Stimulated activated CD4-positive, alpha-beta T cell treated with anti-CD3 and anti-CD28 coated beads, Interleukin-1b, Interleukin-23, amount 100 ng/mL, for 1 hour (primary cell): ENCODE data around the gene MYO1B.

Source experiments
- DNase-seq, 2 donors: peaks; one replicate each; pipeline ENCODE4 v3.0.0-alpha.2; 2020; ENCODE audit warnings: low read depth in 2 of 2

MYO1B gene

GRCh38 chr2:191362841-191363240, 117.6 kb downstream of the MYO1B start:
- no peak for DNase-seq

- DNase-seq: no peak
Measured at GRCh38 chr2:191363267-191363666, 118.1 kb downstream of the MYO1B start.

GRCh38 chr2:191365089-191365488, 119.9 kb downstream of the MYO1B start:
- no peak for DNase-seq

GRCh38 chr2:191366199-191366598, 121.0 kb downstream of the MYO1B start:
- no peak for DNase-seq

GRCh38 chr2:191369034-191369433, 123.8 kb downstream of the MYO1B start:
- no peak for DNase-seq

GRCh38 chr2:191374366-191374765, 129.2 kb downstream of the MYO1B start:
- DNase-seq: no peak

GRCh38 chr2:191374939-191375338, 129.7 kb downstream of the MYO1B start:
- DNase-seq: no peak

GRCh38 chr2:191376981-191377629, 131.9 kb downstream of the MYO1B start:
- DNase-seq: no peak

- DNase-seq: no peak
Measured at GRCh38 chr2:191379375-191379774, 134.2 kb downstream of the MYO1B start.

- DNase-seq: no peak
Measured at GRCh38 chr2:191382801-191383200, 137.6 kb downstream of the MYO1B start.

GRCh38 chr2:191383486-191383885, 138.3 kb downstream of the MYO1B start:
- DNase-seq: no peak

- no peak for DNase-seq
Measured at GRCh38 chr2:191384829-191385228, 139.6 kb downstream of the MYO1B start.

GRCh38 chr2:191385416-191386160, 140.4 kb downstream of the MYO1B start:
- DNase-seq: no peak

- DNase-seq: no peak
Measured at GRCh38 chr2:191386938-191387536, 141.8 kb downstream of the MYO1B start.

- no peak for DNase-seq
Measured at GRCh38 chr2:191389288-191389687, 144.1 kb downstream of the MYO1B start.

GRCh38 chr2:191391171-191391570, 146.0 kb downstream of the MYO1B start:
- no peak for DNase-seq

GRCh38 chr2:191394043-191394442, 148.8 kb downstream of the MYO1B start:
- DNase-seq: no peak

- DNase-seq: no peak
Measured at GRCh38 chr2:191396794-191397193, 151.6 kb downstream of the MYO1B start.

- DNase-seq: no peak
Measured at GRCh38 chr2:191399601-191400000, 154.4 kb downstream of the MYO1B start.

GRCh38 chr2:191401287-191401686, 156.1 kb downstream of the MYO1B start:
- no peak for DNase-seq

- no peak for DNase-seq
Measured at GRCh38 chr2:191402966-191403565, 157.9 kb downstream of the MYO1B start.

GRCh38 chr2:191404568-191404991, 159.4 kb downstream of the MYO1B start:
- DNase-seq: no peak

GRCh38 chr2:191405546-191405945, 160.3 kb downstream of the MYO1B start:
- no peak for DNase-seq
